ENCODE data around the gene UBXN10.

Gene UBXN10

DNA sequence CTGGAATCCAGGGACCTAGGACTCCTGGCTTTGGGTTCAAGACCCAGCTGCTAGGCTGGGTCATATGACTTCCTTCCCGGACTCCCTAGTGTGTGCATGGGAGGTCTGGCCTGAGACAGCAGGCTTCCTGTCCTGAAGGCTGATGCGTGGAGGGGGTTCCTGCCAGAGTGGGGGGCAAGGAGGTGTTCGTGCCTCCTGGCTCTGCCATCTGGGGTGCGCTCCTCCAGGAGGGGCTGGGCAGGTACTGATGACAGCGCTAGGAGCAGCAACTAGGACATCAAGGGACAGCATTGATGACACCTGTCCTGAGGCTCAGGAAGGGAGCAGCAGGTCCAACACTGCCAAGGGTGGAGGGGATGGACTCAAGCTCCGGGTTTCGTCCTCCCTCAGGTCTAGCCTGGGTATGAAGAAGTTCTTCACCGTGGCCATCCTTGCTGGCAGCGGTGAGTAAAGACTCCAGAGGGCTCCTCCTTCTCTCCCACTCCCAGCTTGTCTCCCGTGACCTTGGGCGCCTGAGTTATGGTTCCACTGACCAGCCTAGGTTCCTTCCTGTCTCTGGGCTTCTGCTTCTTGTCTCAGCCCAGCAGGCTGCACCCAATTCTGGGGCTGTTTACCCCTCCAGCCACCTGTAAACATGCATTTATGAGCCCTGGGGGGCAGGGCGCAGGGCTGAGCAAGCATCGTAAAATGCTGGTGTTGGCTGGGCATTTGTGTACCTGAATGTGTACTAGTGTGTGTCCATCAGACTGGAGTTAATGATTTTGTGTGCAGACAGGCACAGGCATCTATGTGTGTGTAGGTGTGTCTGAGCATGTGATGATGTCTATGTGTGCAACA lies 45.9 kb upstream of the UBXN10 start:
- no peak overlapping the region for H3K4me3 ChIP-seq (replicated peaks; ENCODE audit: low read depth, low read length)
- TF ChIP-seq, protein P1, sequence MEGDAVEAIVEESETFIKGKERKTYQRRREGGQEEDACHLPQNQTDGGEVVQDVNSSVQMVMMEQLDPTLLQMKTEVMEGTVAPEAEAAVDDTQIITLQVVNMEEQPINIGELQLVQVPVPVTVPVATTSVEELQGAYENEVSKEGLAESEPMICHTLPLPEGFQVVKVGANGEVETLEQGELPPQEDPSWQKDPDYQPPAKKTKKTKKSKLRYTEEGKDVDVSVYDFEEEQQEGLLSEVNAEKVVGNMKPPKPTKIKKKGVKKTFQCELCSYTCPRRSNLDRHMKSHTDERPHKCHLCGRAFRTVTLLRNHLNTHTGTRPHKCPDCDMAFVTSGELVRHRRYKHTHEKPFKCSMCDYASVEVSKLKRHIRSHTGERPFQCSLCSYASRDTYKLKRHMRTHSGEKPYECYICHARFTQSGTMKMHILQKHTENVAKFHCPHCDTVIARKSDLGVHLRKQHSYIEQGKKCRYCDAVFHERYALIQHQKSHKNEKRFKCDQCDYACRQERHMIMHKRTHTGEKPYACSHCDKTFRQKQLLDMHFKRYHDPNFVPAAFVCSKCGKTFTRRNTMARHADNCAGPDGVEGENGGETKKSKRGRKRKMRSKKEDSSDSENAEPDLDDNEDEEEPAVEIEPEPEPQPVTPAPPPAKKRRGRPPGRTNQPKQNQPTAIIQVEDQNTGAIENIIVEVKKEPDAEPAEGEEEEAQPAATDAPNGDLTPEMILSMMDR (IDR thresholded peaks at IDR 0.05; ENCODE audit: low read length, missing control alignments), result no peak
- no peak for DNase-seq (ENCODE audit: low read depth)

DNA sequence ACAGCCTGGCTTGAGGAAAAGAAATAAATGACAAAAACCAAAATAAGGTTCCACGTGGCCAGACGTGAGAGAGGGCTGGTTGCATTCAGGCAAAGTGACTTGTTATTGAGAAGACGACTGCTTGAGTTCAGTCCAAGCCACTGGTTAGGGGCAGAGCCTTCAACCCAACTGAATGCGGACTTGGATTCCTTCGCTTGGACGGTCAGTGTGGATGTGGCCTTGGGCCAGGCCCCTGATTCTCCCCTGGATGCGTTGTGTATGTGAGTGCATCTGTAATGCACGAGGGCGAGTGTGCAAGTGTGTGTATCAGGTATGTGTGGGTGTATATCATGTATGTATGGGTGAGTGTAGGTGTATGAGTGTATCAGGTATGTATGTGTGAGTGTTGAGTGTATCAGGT lies 44.9 kb upstream of the UBXN10 start:
- DNase-seq (ENCODE audit: low read depth), result no peak
- TF ChIP-seq, protein P1 (IDR thresholded peaks at IDR 0.05; ENCODE audit: low read length, missing control alignments), result no peak
- no peak overlapping the region for H3K4me3 ChIP-seq (replicated peaks; ENCODE audit: low read depth, low read length)

DNA sequence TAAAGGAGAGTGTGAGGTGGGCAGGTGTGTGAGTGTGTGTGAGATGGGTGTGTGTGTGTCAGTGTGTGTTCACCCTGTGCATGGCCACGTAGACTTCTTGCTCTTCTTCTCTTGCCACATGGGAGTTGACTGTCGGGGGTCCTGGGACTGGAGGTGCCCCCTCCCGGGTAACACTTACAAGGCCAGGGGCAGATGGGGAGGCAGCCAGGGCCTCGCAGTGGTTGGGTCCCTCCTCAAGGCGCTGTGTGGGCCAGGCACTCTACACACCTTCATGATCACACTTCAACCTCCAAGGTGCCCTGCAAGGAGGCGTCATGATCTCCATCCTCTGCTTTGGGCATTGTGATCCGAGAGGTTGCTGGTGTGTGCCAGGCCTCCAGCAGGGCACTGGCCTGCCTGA lies 44.4 kb upstream of the UBXN10 start:
- no peak for DNase-seq (ENCODE audit: low read depth)
- TF ChIP-seq, protein P1 (IDR thresholded peaks at IDR 0.05; ENCODE audit: low read length, missing control alignments), result no peak
- H3K4me3 ChIP-seq (replicated peaks; ENCODE audit: low read depth, low read length), result no peak overlapping the region

DNA sequence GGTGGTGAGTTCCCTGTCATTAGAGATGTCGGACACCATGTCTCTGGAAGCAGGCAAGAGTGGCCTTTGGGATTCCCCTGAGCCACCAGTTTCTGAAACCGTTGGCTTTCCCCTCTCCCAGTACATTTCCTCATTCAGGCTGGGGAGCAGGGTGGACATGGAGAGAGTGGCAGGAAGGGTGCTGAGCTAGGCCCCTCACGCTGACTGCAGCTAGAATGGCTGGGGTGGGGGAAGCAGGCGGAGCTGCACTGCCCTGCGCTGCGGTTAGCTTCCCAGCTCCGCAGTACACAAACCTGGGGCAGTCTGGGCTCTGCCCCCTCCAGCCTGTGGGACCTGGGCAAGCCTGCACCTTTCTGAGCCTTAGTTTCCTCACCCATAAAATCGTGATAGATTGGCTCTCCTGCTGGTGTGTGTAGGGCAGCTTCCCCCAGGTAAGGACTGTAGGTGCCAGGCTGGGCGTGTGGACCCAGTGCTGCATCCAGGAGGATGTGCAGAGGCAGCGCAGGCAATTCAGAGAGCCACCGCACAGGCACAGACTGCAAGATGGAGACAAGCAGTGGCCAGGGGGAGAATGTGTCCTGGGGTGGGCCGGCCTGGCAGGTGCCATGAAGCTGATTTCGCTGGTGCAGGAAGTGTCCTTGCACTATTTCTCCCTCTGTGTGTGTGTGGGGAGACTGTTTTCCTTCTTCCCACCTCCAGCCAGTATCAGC lies 43.7 kb upstream of the UBXN10 start:
- DNase-seq (ENCODE audit: low read depth), result no peak
- H3K4me3 ChIP-seq (replicated peaks; ENCODE audit: low read depth, low read length), result no peak overlapping the region
- TF ChIP-seq, protein P1 (IDR thresholded peaks at IDR 0.05; ENCODE audit: low read length, missing control alignments), result no peak

GRCh38 chr1:20143318-20143717 lies 42.6 kb upstream of the UBXN10 start:
- no peak overlapping the region for H3K4me3 ChIP-seq (replicated peaks; ENCODE audit: low read depth, low read length)
- TF ChIP-seq, protein P1 (IDR thresholded peaks at IDR 0.05; ENCODE audit: low read length, missing control alignments), result no peak
- no peak for DNase-seq (ENCODE audit: low read depth)

GRCh38 chr1:20143734-20144565 lies 41.9 kb upstream of the UBXN10 start:
- no peak for DNase-seq (ENCODE audit: low read depth)
- H3K4me3 ChIP-seq (replicated peaks; ENCODE audit: low read depth, low read length), result no peak overlapping the region
- TF ChIP-seq, protein P1 (IDR thresholded peaks at IDR 0.05; ENCODE audit: low read length, missing control alignments), result no peak

Data from fibroblast of pulmonary artery (primary cell).